PC-9 (cell line): ENCODE data around the gene SYNGR2. TPM values are rescaled to one million over a fixed set of nuclear protein-coding genes. Genes with fewer than 3 reads are reported as not detected.

Experiments used
- BruUV-seq: library from RNA; stranded (reverse); fragments of 400-500 nt; replicated peaks from 2 replicates; lab custom pipeline; 2021; lab: Mats Ljungman, UMichigan
- CTCF ChIA-PET: fragments of 300-600 bp; sonication (Branson Sonifier 250); formaldehyde crosslinking; loops from one replicate; lab custom pipeline; 2022; ENCODE audit warnings: antibody characterized with exemption; lab: Charles Lee
- POLR2A ChIA-PET: fragments of 300-600 bp; sonication (Branson Sonifier 250); formaldehyde crosslinking; loops from one replicate; lab custom pipeline; 2022; ENCODE audit warnings: antibody characterized with exemption; ENCODE audit not compliant: unreplicated experiment; lab: Charles Lee
- DNase-seq, 2 experiments: peaks; one replicate each; pipeline versions ENCODE4 v3.0.0 to v3.0.0-alpha.2; 2015 to 2022; ENCODE audit warnings: mixed read lengths in 1 of 2
- H2AFZ ChIP-seq: fragments of 200-600 bp; sonication (generic); 2 replicates; pipeline ENCODE4 v1.8.1; 2017; ENCODE audit warnings: antibody characterized with exemption
- H3F3A ChIP-seq: fragments of 200-600 bp; sonication (generic); 2 replicates; pipeline ENCODE4 v1.8.1; 2017; ENCODE audit warnings: antibody characterized with exemption, mild to moderate bottlenecking, low read depth; ENCODE audit not compliant: insufficient read depth
- H3K27ac ChIP-seq: fragments of 200-600 bp; sonication (generic); 2 replicates; pipeline ENCODE4 v1.6.1; 2016; ENCODE audit warnings: mixed run types
- H3K27me3 ChIP-seq: fragments of 200-600 bp; sonication (generic); 2 replicates; pipeline ENCODE4 v1.6.1; 2016; ENCODE audit warnings: low read depth, mixed run types; ENCODE audit not compliant: insufficient read depth
- H3K36me3 ChIP-seq: fragments of 200-600 bp; sonication (generic); 2 replicates; pipeline ENCODE4 v1.6.1; 2016; ENCODE audit warnings: low read depth, mixed run types
- H3K4me1 ChIP-seq: fragments of 200-600 bp; sonication (generic); replicated peaks from 2 replicates; pipeline ENCODE4 v1.6.1; 2016; ENCODE audit warnings: mixed run types; ENCODE audit not compliant: insufficient read depth
- H3K4me2 ChIP-seq: fragments of 200-600 bp; sonication (generic); 2 replicates; pipeline ENCODE4 v1.6.1; 2017; ENCODE audit warnings: mixed run types
- H3K4me3 ChIP-seq: fragments of 200-600 bp; sonication (generic); 2 replicates; pipeline ENCODE4 v1.6.1; 2016; ENCODE audit warnings: mixed run types
- H3K79me2 ChIP-seq: fragments of 200-600 bp; sonication (generic); 2 replicates; pipeline ENCODE4 v1.6.1; 2017; ENCODE audit warnings: low read depth, mixed run types
- H3K9me2 ChIP-seq: fragments of 200-600 bp; sonication (generic); 2 replicates; pipeline ENCODE4 v1.8.1; 2017; ENCODE audit warnings: mild to moderate bottlenecking; ENCODE audit not compliant: insufficient read depth
- H3K9me3 ChIP-seq: fragments of 200-600 bp; sonication (generic); 2 replicates; pipeline ENCODE4 v1.8.1; 2016; ENCODE audit warnings: low read depth; ENCODE audit not compliant: insufficient read depth
- H4K20me1 ChIP-seq: fragments of 200-600 bp; sonication (generic); 2 replicates; pipeline ENCODE4 v1.8.1; 2017; ENCODE audit not compliant: insufficient read depth
- EZH2 ChIP-seq: fragments of 200-600 bp; sonication (generic); IDR thresholded peaks from 2 replicates; pipeline ENCODE4 v1.8.0; 2017; ENCODE audit warnings: antibody characterized with exemption, low read depth
- intact Hi-C: fragments of 100-400 bp; cut with micrococcal nuclease; formaldehyde crosslinking; loops from one replicate; pipeline ENCODE4 v1.10.0; 2022; ENCODE audit not compliant: unreplicated experiment
- total RNA-seq: library from RNA; stranded (reverse); gene quantifications from 2 replicates; pipeline ENCODE4 v1.2.3, GENCODE V29; 2021
- TF ChIP-seq, protein P1 (sequence below): fragments of 200-600 bp; sonication (generic); conservative IDR thresholded peaks from 2 replicates; pipeline ENCODE4 v1.6.1; 2017; ENCODE audit warnings: mixed run types, antibody characterized with exemption, mild to moderate bottlenecking, moderate library complexity

SYNGR2 gene
- total RNA-seq, 1 experiment from 2014 or later, result 91.9 TPM

DNA sequence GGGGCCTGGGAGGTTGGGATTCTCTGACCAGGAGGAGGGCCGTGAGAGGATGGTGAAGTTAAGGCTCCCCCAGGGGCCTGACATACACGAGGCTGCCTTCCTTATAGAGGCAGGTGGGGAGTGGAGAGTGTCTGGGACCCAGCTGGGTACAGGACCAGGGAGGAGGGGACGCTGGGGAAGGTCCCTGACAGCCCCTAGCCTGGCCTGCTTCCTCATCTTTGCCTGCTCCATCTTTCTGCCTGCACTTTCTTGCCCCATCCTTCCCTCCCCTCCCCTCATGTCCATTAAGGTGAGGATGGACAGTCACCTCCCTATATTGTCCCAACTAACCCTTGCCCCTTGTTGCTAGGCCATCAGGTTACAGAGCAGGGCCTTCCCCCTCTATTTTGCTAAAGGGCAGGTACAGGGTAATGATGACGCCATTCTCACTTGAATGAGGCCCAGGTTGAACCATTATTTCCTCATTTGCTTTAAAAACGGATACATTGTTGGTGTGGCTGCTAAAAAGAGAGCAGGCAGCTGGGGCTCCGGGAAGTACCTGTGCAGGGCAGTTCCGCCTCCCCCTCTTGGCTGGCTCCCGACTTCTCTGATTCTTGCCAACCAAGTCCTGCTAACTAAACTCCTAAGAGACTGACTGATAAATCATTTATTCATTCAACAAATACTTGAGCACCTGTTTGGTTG, 20.9 kb upstream of the SYNGR2 start:
- CTCF ChIA-PET, result no interaction called here

GRCh38 chr17:78148286-78149016, 19.9 kb upstream of the SYNGR2 start:
- Histone ChIP-seq H3K27me3 (no peaks in the 10 kb centered on the region), H3K4me2 (no peak overlapping the region), H3K9me3 (no peaks in the 10 kb centered on the region), H3K4me1 (peaks cover 29% of the 10 kb centered on the region), H3F3A (peaks cover 22% of the 10 kb centered on the region; the same call in 1 of the 2 replicates), H3K36me3 (no peaks in the 10 kb centered on the region), H3K79me2 (no peaks in the 10 kb centered on the region), H3K27ac (no peak overlapping the region), H3K4me3 (no peak overlapping the region), H3K9me2 (no peaks in the 10 kb centered on the region), H2AFZ (no peak overlapping the region), H4K20me1 (no peaks in the 10 kb centered on the region)
- TF ChIP-seq EZH2, result no peak
- ChIA-PET CTCF (interaction anchor here (0.6 kb wide), 1 partner anchor 19 kb away, joined by 11 read pairs; no protein-coding TSS in a partner anchor), POLR2A (no interaction called here)
- BruUV-seq, result no TSS peak
- intact Hi-C loops, result no loop called here
- no peak for DNase-seq

More for the DNA sequence above, 20.9 kb upstream of the SYNGR2 start:
- intact Hi-C loops, result no loop called here
- DNase-seq, result no peak
- POLR2A ChIA-PET, result no interaction called here
- TF ChIP-seq, protein P1, sequence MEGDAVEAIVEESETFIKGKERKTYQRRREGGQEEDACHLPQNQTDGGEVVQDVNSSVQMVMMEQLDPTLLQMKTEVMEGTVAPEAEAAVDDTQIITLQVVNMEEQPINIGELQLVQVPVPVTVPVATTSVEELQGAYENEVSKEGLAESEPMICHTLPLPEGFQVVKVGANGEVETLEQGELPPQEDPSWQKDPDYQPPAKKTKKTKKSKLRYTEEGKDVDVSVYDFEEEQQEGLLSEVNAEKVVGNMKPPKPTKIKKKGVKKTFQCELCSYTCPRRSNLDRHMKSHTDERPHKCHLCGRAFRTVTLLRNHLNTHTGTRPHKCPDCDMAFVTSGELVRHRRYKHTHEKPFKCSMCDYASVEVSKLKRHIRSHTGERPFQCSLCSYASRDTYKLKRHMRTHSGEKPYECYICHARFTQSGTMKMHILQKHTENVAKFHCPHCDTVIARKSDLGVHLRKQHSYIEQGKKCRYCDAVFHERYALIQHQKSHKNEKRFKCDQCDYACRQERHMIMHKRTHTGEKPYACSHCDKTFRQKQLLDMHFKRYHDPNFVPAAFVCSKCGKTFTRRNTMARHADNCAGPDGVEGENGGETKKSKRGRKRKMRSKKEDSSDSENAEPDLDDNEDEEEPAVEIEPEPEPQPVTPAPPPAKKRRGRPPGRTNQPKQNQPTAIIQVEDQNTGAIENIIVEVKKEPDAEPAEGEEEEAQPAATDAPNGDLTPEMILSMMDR, result no peak
- no peak for TF ChIP-seq EZH2
- Histone ChIP-seq H3K27ac (no peak overlapping the region), H4K20me1 (no peaks in the 10 kb centered on the region), H3K27me3 (no peaks in the 10 kb centered on the region), H3K4me3 (no peak overlapping the region), H3K9me2 (no peaks in the 10 kb centered on the region), H3K4me1 (peaks cover 37% of the 10 kb centered on the region), H3K36me3 (no peaks in the 10 kb centered on the region), H3K4me2 (no peak overlapping the region), H3K79me2 (no peaks in the 10 kb centered on the region), H3F3A (peaks cover 26% of the 10 kb centered on the region; the same call in 1 of the 2 replicates), H2AFZ (no peak overlapping the region), H3K9me3 (no peaks in the 10 kb centered on the region)
- BruUV-seq, result no TSS peak

- Histone ChIP-seq H3K4me3 (no peak overlapping the region), H3K79me2 (no peaks in the 10 kb centered on the region), H3K9me2 (no peaks in the 10 kb centered on the region), H3K9me3 (no peaks in the 10 kb centered on the region), H2AFZ (no peak overlapping the region), H3K36me3 (no peaks in the 10 kb centered on the region), H3K27ac (0 out of 2 replicates have a peak overlapping the region, but pooled peaks have one; percentile 6), H3F3A (no peaks in the 10 kb centered on the region; the same call in 1 of the 2 replicates), H4K20me1 (no peaks in the 10 kb centered on the region), H3K4me2 (peak overlapping the region; percentile 19; the same call in 1 of the 2 replicates), H3K27me3 (no peaks in the 10 kb centered on the region), H3K4me1 (no peaks in the 10 kb centered on the region)
- ChIA-PET CTCF (no interaction called here), POLR2A (interaction anchor here (0.7 kb wide), 1 partner anchor 63 kb away, joined by 4 read pairs; the partner anchor contains the start of gene BIRC5)
- peak; percentile 66 to 82 for DNase-seq
- TF ChIP-seq, protein P1, result no peak
- TF ChIP-seq EZH2, result no peak
- intact Hi-C loops, result no loop called here
- no TSS peak for BruUV-seq
These were observed 16.8 kb upstream of the SYNGR2 start for GRCh38 chr17:78151514-78152008.
